ENCODE measurements around the gene ALPL. TPM values are rescaled to one million over a fixed set of nuclear protein-coding genes. Genes with fewer than 3 reads are reported as not detected.

Gene ALPL
- polyA plus RNA-seq, 1 donor (not counting 4 experiments of a cell fraction or from before 2014, with no cell fraction given) = not detected

- TF ChIP-seq CTCF (optimal IDR thresholded peaks at IDR 0.05 in 1 of 3, IDR thresholded peaks at IDR 0.05 in 1 of 3, conservative IDR thresholded peaks at IDR 0.05 in 1 of 3; ENCODE audit: extremely low read depth in 1 of 3, insufficient read depth in 2 of 3, low read length in 3 of 3) (no peak), EZH2 (IDR thresholded peaks at IDR 0.05; ENCODE audit: low read length) (no peak)
- H3K4me3 ChIP-seq (ENCODE audit: control insufficient read depth in 2 of 3, extremely low read depth in 1 of 3, insufficient read depth in 2 of 3, low read depth in 1 of 3, low read length in 3 of 3) = no peak overlapping the region
- H2AFZ ChIP-seq (ENCODE audit: control insufficient read depth, low read length) = no peak overlapping the region
- H3K4me2 ChIP-seq (ENCODE audit: control insufficient read depth, extremely low read depth, insufficient read depth, low read depth, low read length) = no peak overlapping the region
- H4K20me1 ChIP-seq (ENCODE audit: control insufficient read depth, extremely low read depth, insufficient read depth, low read length) = no peaks in the 10 kb centered on the region
- peaks cover 13% of the 10 kb centered on the region for H3K27me3 ChIP-seq (ENCODE audit: control insufficient read depth, extremely low read depth, insufficient read depth, low read length)
- no peaks in the 10 kb centered on the region for H3K4me1 ChIP-seq (ENCODE audit: control insufficient read depth, extremely low read depth, insufficient read depth, low read length)
- H3K36me3 ChIP-seq (ENCODE audit: control insufficient read depth in 2 of 2, extremely low read depth in 1 of 2, insufficient read depth in 2 of 2, low read length in 2 of 2) = no peaks in the 10 kb centered on the region
- dilution Hi-C loops (cut with MboI; ENCODE audit: extremely low pct_ligation_motif_present, low sequenced_read_pairs) = no loop called here
- no peak overlapping the region for H3K9ac ChIP-seq (ENCODE audit: control insufficient read depth, extremely low read depth, insufficient read depth, low read length)
- H3K79me2 ChIP-seq (ENCODE audit: control insufficient read depth, insufficient read depth, low read length) = no peaks in the 10 kb centered on the region
- no peaks in the 10 kb centered on the region for H3K9me1 ChIP-seq (ENCODE audit: control insufficient read depth, extremely low read depth, insufficient read depth, low read length)
- H3K27ac ChIP-seq (ENCODE audit: control insufficient read depth, insufficient read depth, low read length) = no peak overlapping the region
- FAIRE-seq = no peak
- no peaks in the 10 kb centered on the region for H3K9me3 ChIP-seq (ENCODE audit: control insufficient read depth, low read depth, low read length)
- DNase-seq (ENCODE audit: low read depth, low spot score) = no peak
These were observed 74.9 kb downstream of the ALPL start for GRCh38 chr1:21584096-21584495.

- H3K36me3 ChIP-seq (ENCODE audit: control insufficient read depth in 2 of 2, extremely low read depth in 1 of 2, insufficient read depth in 2 of 2, low read length in 2 of 2) = no peaks in the 10 kb centered on the region
- no peak overlapping the region for H2AFZ ChIP-seq (ENCODE audit: control insufficient read depth, low read length)
- H3K9me3 ChIP-seq (ENCODE audit: control insufficient read depth, low read depth, low read length) = no peaks in the 10 kb centered on the region
- H3K9ac ChIP-seq (ENCODE audit: control insufficient read depth, extremely low read depth, insufficient read depth, low read length) = no peak overlapping the region
- no peak for DNase-seq (ENCODE audit: low read depth, low spot score)
- no peaks in the 10 kb centered on the region for H3K79me2 ChIP-seq (ENCODE audit: control insufficient read depth, insufficient read depth, low read length)
- peaks cover 14% of the 10 kb centered on the region for H3K27me3 ChIP-seq (ENCODE audit: control insufficient read depth, extremely low read depth, insufficient read depth, low read length)
- no peak overlapping the region for H3K27ac ChIP-seq (ENCODE audit: control insufficient read depth, insufficient read depth, low read length)
- H3K4me2 ChIP-seq (ENCODE audit: control insufficient read depth, extremely low read depth, insufficient read depth, low read depth, low read length) = no peak overlapping the region
- H4K20me1 ChIP-seq (ENCODE audit: control insufficient read depth, extremely low read depth, insufficient read depth, low read length) = no peaks in the 10 kb centered on the region
- H3K4me1 ChIP-seq (ENCODE audit: control insufficient read depth, extremely low read depth, insufficient read depth, low read length) = no peaks in the 10 kb centered on the region
- H3K4me3 ChIP-seq (ENCODE audit: control insufficient read depth in 2 of 3, extremely low read depth in 1 of 3, insufficient read depth in 2 of 3, low read depth in 1 of 3, low read length in 3 of 3) = no peak overlapping the region
- no peaks in the 10 kb centered on the region for H3K9me1 ChIP-seq (ENCODE audit: control insufficient read depth, extremely low read depth, insufficient read depth, low read length)
- TF ChIP-seq EZH2 (IDR thresholded peaks at IDR 0.05; ENCODE audit: low read length) (no peak), CTCF (optimal IDR thresholded peaks at IDR 0.05 in 1 of 3, IDR thresholded peaks at IDR 0.05 in 1 of 3, conservative IDR thresholded peaks at IDR 0.05 in 1 of 3; ENCODE audit: extremely low read depth in 1 of 3, insufficient read depth in 2 of 3, low read length in 3 of 3) (no peak)
- FAIRE-seq = no peak
- dilution Hi-C loops (cut with MboI; ENCODE audit: extremely low pct_ligation_motif_present, low sequenced_read_pairs) = no loop called here
These were observed 75.8 kb downstream of the ALPL start for GRCh38 chr1:21585037-21585436.
